Chondrocyte (in vitro differentiated cells): ENCODE data around the gene LDAH. TPM values are rescaled to one million over a fixed set of nuclear protein-coding genes. Genes with fewer than 3 reads are reported as not detected.

Experiments used
- DNase-seq: peaks from one replicate; pipeline ENCODE4 v3.0.0; 2021; ENCODE audit warnings: mixed read lengths, low spot score
- H3K27ac Mint-ChIP-seq: one replicate; pipeline ENCODE4 v1.8.0; 2021; ENCODE audit warnings: mild to moderate bottlenecking, moderate library complexity, mixed read lengths; ENCODE audit not compliant: unreplicated experiment
- H3K27me3 Mint-ChIP-seq: 2 replicates; pipeline ENCODE4 v1.8.0; 2021; ENCODE audit warnings: low read depth, mixed read lengths
- H3K36me3 Mint-ChIP-seq: 2 replicates; pipeline ENCODE4 v1.8.0; 2021; ENCODE audit warnings: low read depth, mixed read lengths
- H3K4me1 Mint-ChIP-seq: 2 replicates; pipeline ENCODE4 v1.8.0; 2021; ENCODE audit warnings: low read depth, mild to moderate bottlenecking, mixed read lengths
- H3K4me3 Mint-ChIP-seq: one replicate; pipeline ENCODE4 v1.8.0; 2021; ENCODE audit warnings: mild to moderate bottlenecking, moderate library complexity, mixed read lengths; ENCODE audit not compliant: unreplicated experiment
- H3K9me3 Mint-ChIP-seq: 2 replicates; pipeline ENCODE4 v1.8.0; 2021; ENCODE audit warnings: low read depth, mixed read lengths
- total RNA-seq: library from RNA; stranded (reverse); gene quantifications from 3 replicates; pipeline ENCODE4 v1.2.1, GENCODE V29; 2021
- TF ChIP-seq, protein P1 (sequence below): fragments of 200-600 bp; sonication (generic); IDR thresholded peaks from 2 replicates; pipeline ENCODE4 v1.5.0; 2021; ENCODE audit warnings: antibody characterized with exemption, mild to moderate bottlenecking, moderate library complexity

The LDAH gene
- total RNA-seq, 1 donor from 2014 or later: 18.1 TPM

DNA sequence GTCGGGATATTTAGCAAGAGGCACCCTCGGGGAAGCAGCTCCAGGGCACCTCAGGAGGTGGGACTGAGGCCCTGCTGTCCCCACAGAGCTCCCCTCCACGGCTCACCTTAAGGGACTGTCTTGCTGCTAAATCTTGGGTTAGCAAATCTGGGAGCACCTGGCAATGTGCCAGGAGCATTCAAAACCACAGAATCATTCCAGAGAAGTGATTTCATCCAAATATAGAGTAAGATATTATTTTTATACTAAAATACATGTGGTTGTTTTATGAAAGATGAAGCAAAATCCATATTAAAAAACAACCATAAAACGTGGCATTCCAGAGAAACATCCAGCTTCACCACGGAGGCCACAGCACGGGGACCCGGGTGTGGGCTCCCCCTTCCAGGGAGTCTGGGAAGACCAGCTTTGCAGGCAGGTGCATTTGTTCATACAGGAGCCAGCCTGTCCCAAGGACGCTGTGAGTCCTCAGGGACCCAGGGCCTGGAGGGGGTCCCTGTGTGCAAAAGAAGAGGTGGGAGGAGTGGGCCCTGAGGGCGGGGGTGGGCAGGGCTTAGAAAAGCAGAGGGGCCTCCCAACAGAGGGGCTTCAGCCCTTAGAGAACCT lies 188.3 kb downstream of the LDAH start:
- TF ChIP-seq, protein P1, sequence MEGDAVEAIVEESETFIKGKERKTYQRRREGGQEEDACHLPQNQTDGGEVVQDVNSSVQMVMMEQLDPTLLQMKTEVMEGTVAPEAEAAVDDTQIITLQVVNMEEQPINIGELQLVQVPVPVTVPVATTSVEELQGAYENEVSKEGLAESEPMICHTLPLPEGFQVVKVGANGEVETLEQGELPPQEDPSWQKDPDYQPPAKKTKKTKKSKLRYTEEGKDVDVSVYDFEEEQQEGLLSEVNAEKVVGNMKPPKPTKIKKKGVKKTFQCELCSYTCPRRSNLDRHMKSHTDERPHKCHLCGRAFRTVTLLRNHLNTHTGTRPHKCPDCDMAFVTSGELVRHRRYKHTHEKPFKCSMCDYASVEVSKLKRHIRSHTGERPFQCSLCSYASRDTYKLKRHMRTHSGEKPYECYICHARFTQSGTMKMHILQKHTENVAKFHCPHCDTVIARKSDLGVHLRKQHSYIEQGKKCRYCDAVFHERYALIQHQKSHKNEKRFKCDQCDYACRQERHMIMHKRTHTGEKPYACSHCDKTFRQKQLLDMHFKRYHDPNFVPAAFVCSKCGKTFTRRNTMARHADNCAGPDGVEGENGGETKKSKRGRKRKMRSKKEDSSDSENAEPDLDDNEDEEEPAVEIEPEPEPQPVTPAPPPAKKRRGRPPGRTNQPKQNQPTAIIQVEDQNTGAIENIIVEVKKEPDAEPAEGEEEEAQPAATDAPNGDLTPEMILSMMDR: peak; percentile 32
- Mint-ChIP-seq H3K4me3 (no peak overlapping the region), H3K27me3 (no peaks in the 10 kb centered on the region), H3K36me3 (peaks cover 4% of the 10 kb centered on the region), H3K4me1 (peaks cover 26% of the 10 kb centered on the region), H3K27ac (peak overlapping the region; percentile 41), H3K9me3 (no peaks in the 10 kb centered on the region)
- DNase-seq: peak; percentile 85

Other genes starting within 250 kb of the LDAH start
- 24.6 to 33.8 TPM (median 33.2 TPM) in 3 replicates for gene HS1BP3, start 172.0 kb downstream of the LDAH start, total RNA-seq
- 10.9 to 12.8 TPM (median 12.6 TPM) in 3 replicates for gene GDF7, start 156.0 kb downstream of the LDAH start, total RNA-seq
- 0.23 to 0.32 TPM (median 0.31 TPM) in 3 replicates for gene APOB, start 221.0 kb upstream of the LDAH start, total RNA-seq